Activated CD8-positive, alpha-beta memory T cell treated with anti-CD3 and anti-CD28 coated beads for 36 hours (primary cell): ENCODE data around the gene PDP2. TPM values are rescaled to one million over a fixed set of nuclear protein-coding genes. Genes with fewer than 3 reads are reported as not detected.
"Not testable (repeated sequence)": the region's sequence is repeated elsewhere in the genome, so short reads cannot be mapped to it uniquely, and the experiment has no call there.

Source experiments
- CTCF ChIA-PET: fragments of 350-600 bp; sonication (Branson Sonifier 250); formaldehyde crosslinking; loops from one replicate; lab custom pipeline; 2021; ENCODE audit warnings: antibody characterized with exemption; lab: Charles Lee
- POLR2A ChIA-PET: fragments of 350-600 bp; sonication (Branson Sonifier 250); formaldehyde crosslinking; loops from one replicate; lab custom pipeline; 2021; ENCODE audit warnings: antibody characterized with exemption; lab: Charles Lee
- total RNA-seq, 2 experiments: library from RNA; stranded (reverse); gene quantifications; one replicate each; pipeline ENCODE4 v1.2.3, GENCODE V29; 2021

The PDP2 gene
- total RNA-seq, 2 experiments from 2014 or later = 28.9 to 30.4 TPM

DNA sequence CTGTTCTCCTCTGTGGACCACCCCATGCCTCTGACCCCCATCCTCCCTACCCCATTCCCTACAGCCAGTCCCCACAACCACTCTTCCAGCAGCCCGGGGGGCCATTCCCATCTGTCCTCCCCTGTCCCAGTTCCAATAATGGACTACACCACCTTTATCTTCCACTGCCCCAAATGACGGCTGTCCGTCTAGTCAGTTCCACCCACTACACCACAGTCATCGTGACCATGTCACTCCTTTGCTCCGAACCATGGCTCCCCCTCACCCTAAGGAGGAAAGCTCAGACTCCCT, 15.3 kb downstream of the PDP2 start:
- ChIA-PET CTCF (interaction anchor here (1.0 to 2.8 kb wide), 11 partner anchors 9 to 289 kb away, joined by 3 to 14 read pairs (median 6); partner anchors contain the start of gene CDH16), POLR2A (no interaction called here)

DNA sequence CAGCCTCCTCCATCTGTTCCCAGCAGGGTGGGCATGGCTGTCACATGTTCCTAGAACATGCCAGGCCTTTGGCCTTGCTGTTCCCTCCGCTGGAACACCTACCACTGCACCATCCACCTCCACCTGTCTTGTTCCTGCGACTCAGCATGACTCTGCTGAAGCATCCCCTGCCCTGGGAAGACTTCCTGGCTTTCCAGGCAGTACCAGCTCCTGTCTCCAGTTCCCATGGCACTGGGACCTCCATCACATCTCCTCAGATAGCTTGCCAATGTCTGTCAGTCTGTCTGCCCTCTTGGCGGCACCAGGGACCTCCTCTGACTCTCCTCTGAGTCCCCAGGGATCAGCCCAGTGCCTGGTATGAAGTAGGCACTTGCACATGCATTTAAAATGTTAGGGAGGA, 15.7 kb downstream of the PDP2 start:
- ChIA-PET POLR2A (no interaction called here), CTCF (interaction anchor here (1.0 to 2.8 kb wide), 9 partner anchors 9 to 289 kb away, joined by 4 to 14 read pairs (median 8); partner anchors contain the start of gene CDH16)

DNA sequence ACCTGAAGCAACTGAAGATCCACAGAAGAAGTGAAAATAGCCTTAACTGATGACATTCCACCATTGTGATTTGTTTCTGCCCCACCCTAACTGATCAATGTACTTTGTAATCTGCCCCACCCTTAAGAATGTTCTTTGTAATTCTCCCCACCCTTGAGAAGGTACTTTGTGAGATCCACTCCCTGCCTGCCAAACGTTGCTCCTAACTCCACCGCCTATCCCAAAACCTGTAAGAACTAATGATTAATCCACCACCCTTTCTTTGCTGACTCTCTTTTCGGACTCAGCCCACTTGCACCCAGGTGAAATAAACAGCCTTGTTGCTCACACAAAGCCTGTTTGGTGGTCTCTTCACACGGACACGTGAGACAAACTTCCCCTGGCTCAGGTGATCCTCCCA, 16.4 kb downstream of the PDP2 start:
- POLR2A ChIA-PET = not testable (repeated sequence)
- CTCF ChIA-PET = interaction anchor here (1.2 to 2.8 kb wide), 3 partner anchors 13 to 31 kb away, joined by 7 to 14 read pairs (median 8); partner anchors contain the start of gene PDP2

DNA sequence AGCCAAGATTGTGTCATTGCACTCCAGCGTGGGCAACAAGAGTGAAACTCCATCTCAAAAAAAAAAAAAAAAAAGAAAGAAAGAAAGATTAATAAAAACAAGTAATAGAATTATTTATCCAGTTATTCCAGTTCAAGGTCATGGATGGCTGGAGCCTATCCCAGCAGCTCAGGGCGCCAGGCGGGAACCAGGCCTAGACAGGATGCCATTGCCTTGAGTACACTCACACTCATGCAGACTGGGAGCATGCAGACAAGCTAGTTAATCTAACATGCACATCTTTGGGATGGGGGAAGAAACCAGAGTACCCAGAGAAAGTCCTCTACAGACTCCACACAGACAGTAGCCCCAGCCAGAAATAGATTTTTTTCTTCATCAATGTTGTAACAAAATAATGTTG, 17.9 kb downstream of the PDP2 start:
- CTCF ChIA-PET = no interaction called here
- POLR2A ChIA-PET = no interaction called here

DNA sequence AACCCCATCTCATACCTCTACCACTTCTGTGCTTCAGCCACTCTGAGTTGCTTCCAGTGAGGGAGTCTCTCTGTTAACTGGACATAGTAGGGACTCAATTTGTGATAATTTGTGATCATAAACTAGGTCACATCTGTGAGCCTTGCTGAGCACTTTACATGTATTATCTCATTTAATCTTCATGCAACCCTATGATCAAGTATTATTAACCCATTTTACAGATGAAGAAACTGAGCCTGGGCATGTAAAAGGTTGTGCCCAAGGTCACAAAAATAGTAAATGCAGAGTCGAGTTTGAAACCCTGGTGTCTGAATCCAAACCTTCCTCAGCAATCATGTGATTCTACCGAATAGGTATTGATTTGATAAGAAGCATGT, 18.6 kb downstream of the PDP2 start:
- ChIA-PET POLR2A (no interaction called here), CTCF (no interaction called here)

GRCh38 chr16:66899310-66899944, 19.1 kb downstream of the PDP2 start:
- POLR2A ChIA-PET = no interaction called here

DNA sequence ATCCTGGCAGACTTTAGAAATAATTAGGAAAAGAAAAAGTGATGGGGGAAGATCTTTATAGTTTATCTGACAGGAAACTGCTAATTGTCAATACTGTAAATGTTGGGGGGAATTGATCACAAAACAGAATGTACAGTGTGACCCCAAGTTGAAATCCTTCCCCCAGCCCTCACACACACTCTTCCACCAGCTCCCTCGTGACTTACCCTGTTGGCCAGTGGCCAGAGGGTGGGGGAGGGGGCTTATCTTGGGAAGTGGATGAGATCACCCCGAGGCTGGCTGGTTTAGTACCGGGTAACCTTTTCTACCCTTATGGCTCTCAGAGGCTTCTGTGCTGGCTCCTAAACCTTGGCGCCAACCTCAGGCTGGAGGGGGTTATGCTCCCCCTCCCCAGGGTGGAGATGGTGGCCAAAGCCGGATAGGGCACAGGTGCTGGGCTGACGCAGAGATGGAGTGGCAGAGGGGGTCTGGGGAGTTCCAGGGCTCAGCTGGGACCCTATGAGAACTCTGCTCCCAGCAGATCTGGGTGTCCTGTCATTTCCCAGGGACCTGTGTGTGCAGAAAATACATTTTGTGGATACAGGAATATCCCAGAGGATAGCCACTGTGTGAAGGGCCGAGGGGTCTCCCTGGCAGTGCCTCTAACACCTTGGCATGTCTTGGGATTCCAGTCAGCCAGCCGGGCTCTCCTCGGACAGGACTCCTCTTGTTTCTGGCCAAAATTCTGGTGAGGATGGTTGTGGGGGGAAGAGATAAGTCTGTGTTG, 19.8 kb downstream of the PDP2 start:
- ChIA-PET CTCF (interaction anchor here (0.8 to 1.2 kb wide), 2 partner anchors 11 to 43 kb away, joined by 3 read pairs; no protein-coding TSS in a partner anchor), POLR2A (no interaction called here)

More at GRCh38 chr16:66899310-66899944, 19.1 kb downstream of the PDP2 start:
- CTCF ChIA-PET = no interaction called here

DNA sequence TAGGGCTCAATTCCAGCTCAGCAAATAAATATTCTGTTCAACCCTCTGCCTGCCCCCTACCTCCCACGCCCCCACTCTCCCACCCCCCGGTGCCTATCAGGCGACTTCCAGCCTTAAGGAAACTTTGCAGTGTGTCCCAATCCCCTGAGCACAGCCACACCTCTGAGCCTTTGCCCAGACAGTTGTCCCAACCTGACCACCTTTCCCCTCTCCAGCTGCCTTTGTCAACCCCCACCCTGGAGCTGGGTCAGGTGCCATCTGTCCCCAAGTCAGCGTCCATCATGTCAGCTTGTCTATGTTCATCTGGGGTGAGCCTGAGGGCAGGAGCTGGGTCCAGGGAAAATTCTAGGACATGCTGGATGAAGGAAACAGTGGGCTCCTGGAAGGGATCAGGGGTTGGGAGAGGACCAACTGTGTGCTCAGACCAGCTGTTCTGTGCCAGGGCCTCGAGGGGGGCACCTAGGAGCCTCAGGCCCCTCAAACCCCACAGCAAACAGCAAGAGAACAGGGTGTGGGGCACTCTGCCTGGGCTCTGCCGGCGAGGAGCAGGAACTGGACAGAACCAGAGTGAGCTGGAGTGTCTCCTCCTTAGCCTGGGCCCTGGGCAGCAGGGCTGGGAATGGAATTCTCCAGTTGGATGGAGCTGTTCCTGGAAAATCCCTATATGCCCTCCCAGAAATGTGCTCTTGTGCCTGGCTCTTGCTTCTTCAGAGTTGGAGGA, 20.6 kb downstream of the PDP2 start:
- ChIA-PET POLR2A (no interaction called here), CTCF (interaction anchor here (0.8 to 1.2 kb wide), 2 partner anchors 10 to 42 kb away, joined by 3 read pairs; no protein-coding TSS in a partner anchor)

- ChIA-PET POLR2A (interaction anchor here (0.7 kb wide), 1 partner anchor 9 kb away, joined by 5 read pairs; no protein-coding TSS in a partner anchor), CTCF (no interaction called here)
Measured at GRCh38 chr16:66901626-66902025, 21.3 kb downstream of the PDP2 start.

- ChIA-PET CTCF (interaction anchor here (2.7 kb wide), 1 partner anchor 8 kb away, joined by 12 read pairs; no protein-coding TSS in a partner anchor), POLR2A (interaction anchor here (0.7 kb wide), 1 partner anchor 10 kb away, joined by 5 read pairs; no protein-coding TSS in a partner anchor)
Measured at GRCh38 chr16:66902648-66903543, 22.6 kb downstream of the PDP2 start.

DNA sequence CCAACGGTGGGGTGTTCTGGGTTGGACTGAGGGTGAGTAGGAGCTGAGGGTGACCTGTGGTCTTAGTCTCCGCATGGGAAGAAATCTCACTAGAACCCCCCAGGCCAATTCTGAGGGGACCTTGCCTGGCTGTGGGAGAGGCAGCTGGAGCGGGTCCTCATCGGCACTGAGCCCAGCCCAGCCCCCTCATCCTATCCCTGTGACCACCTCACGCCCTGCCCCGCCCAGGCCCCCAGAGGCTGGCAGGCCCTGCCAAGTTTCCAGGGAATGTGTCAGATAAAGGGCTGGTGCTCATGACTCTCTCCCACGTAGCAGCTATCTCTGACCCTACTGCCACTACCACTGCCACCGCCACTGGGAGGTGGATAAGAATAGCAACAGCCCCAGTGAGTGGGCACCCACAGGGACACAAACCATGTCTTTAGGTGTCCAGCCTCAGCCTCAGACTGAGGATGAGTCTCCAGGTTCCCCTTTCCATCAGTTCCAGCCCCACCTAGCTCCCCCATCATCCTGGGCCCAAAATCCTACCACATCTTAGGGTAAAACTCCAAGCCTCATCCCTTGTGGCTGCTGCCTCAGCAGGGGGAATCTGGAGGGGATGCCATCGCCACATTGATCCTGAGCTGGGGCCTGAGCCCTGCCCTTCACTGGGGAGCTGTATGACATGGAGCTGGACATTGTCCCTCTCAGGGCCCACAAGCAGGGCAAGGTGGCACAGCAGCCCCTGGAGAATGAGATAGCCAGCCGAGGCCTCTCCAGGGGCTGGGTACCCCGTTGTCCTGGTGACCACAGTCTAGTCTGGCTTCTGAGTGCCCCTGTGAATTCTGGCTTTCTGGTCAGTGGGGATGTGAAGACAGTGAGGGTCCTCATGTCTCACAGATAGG, 23.5 kb downstream of the PDP2 start:
- CTCF ChIA-PET = interaction anchor here (0.7 to 2.7 kb wide), 3 partner anchors 8 to 35 kb away, joined by 3 to 12 read pairs (median 3); no protein-coding TSS in a partner anchor
- POLR2A ChIA-PET = no interaction called here

- POLR2A ChIA-PET = no interaction called here
Measured at GRCh38 chr16:66904428-66904845, 24.1 kb downstream of the PDP2 start.

DNA sequence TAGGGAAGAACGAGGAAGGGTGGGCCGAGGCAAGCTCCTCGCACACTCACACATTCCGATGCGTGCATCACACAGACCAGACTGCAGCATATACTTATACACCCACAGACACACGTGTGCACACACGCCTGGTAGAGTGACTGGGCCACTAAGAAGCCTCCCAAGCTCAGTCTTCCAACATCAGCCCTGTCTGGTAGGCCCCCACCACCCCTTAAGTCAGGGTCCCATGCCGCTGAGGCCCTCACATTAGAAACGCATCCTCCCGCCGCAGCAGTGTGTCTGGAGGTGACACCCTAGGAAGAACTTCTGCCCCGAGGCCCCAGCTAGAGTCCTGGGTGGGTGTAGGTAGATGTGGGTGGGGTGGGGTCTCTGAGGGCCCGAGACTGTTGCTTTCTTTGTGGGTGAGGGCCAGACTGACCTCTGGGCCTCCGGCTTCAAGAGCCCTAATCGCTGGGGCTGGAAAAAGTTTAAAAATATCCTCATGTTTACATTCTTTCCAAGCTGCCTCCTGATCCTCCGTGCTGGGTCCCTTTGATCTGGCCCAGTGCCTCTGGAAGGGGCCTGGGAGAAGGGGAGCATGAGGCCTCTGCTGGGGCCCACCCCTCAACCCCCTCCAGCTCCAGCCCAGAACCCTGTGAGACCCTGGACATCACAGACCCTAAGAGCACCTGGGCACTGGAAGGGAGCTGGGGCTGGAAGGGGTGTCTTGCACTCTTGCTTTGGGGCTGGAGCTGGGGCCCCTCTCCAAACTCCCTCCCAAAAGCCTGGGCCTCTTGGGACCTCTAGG, 24.7 kb downstream of the PDP2 start:
- CTCF ChIA-PET = interaction anchor here (0.5 to 2.7 kb wide), 5 partner anchors 10 to 362 kb away, joined by 3 to 12 read pairs (median 3); no protein-coding TSS in a partner anchor
- POLR2A ChIA-PET = no interaction called here

More at GRCh38 chr16:66904428-66904845, 24.1 kb downstream of the PDP2 start:
- CTCF ChIA-PET = interaction anchor here (0.7 to 2.7 kb wide), 3 partner anchors 9 to 36 kb away, joined by 3 to 12 read pairs (median 3); no protein-coding TSS in a partner anchor

DNA sequence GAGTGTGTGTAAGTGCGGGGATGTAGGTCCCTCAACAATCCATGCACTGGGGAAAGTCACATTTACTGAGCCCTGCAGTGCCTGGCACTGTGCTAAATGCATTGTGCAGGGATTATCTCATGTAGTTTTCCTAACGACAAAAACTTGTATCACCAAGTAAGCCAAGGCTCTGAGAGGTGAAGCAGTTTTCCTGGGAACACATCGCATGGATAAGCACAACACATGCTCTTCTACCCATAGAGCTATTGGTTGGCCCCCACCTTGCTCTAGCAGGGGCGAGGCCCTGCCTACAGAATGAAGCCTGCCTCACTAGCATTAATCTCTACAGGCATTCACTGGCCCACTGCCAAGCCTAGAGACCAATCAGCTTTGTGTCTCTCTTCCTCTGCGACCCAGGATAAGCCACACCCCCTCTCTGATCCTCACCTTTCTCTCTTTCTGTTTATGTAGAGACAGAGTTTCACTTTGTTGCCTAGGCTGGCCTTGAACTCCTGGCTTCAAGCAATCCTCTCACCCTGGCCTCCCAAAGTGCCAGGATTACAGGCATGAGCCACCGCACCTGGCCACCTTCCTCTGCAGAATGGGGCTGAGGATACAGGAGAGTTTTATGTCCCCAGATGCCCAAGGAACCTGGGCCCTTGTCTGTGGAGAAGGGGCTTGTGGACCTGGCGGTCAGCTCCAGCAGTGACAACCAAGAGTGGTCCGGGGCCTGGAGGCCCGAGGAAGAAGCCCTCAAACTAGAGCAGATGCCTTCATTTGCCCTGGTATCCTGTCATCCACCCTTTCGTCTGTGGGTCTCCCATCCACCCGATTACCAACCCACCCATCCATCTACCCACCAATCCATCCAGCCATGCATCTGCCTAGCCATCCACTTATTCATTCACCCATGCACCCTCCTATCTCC, 25.6 kb downstream of the PDP2 start:
- ChIA-PET POLR2A (no interaction called here), CTCF (interaction anchor here (0.5 to 2.7 kb wide), 4 partner anchors 11 to 361 kb away, joined by 3 to 12 read pairs (median 4); partner anchors contain the start of gene CDH16)
